A375 (cell line): Measurements from ENCODE around the gene FGF6. TPM values are rescaled to one million over a fixed set of nuclear protein-coding genes. Genes with fewer than 3 reads are reported as not detected.

Experiments used
- total RNA-seq: library from RNA; depleted of rRNA; stranded (reverse); fragments of >200 nt; shearing (Covaris generic); gene quantifications from 2 replicates; pipeline ENCODE4 v1.2.3, GENCODE V29; 2014; rRNA removed

Gene FGF6
- not detected in 2 replicates for total RNA-seq

GRCh38 chr12:4445156-4446101, at the start of gene FGF6:
Gene FGF6 (minus strand): TSS chr12:4445815. CDS start chr12:4445570, 245 bp downstream.

Other genes with a start within 250 kb of the FGF6 start
- gene CCND2, start 172.1 kb downstream of the FGF6 start, total RNA-seq: 0.15 and 0.24 TPM in 2 replicates
- 12.3 and 14.7 TPM in 2 replicates for gene TIGAR, start 124.6 kb downstream of the FGF6 start, total RNA-seq
- gene FGF23, start 66.1 kb downstream of the FGF6 start, total RNA-seq: not detected in 2 replicates
- 34.3 and 41.8 TPM in 2 replicates for gene RAD51AP1, start 93.1 kb upstream of the FGF6 start, total RNA-seq
- 55.4 and 65.1 TPM in 2 replicates for gene DYRK4, start 116.4 kb upstream of the FGF6 start, total RNA-seq
- gene AKAP3, start 203.2 kb upstream of the FGF6 start, total RNA-seq: 0.45 and 0.53 TPM in 2 replicates
- gene NDUFA9, start 203.3 kb upstream of the FGF6 start, total RNA-seq: 76.6 and 92.3 TPM in 2 replicates